Forelimb muscle (tissue), 1 donor: ENCODE data around the gene RSPH1. TPM values are rescaled to one million over a fixed set of nuclear protein-coding genes. Genes with fewer than 3 reads are reported as not detected.

Experiments used
- DNase-seq: peaks from one replicate; pipeline ENCODE4 v3.0.0-alpha.2; 2013; ENCODE audit warnings: low read depth
- polyA plus RNA-seq: library from polyadenylated mRNA; unstranded; fragments of 120-200 nt; gene quantifications from one replicate; pipeline ENCODE4 v1.2.1, GENCODE V29; 2013; ENCODE audit not compliant: insufficient read length

The RSPH1 gene
- 0.20 TPM for polyA plus RNA-seq

DNA sequence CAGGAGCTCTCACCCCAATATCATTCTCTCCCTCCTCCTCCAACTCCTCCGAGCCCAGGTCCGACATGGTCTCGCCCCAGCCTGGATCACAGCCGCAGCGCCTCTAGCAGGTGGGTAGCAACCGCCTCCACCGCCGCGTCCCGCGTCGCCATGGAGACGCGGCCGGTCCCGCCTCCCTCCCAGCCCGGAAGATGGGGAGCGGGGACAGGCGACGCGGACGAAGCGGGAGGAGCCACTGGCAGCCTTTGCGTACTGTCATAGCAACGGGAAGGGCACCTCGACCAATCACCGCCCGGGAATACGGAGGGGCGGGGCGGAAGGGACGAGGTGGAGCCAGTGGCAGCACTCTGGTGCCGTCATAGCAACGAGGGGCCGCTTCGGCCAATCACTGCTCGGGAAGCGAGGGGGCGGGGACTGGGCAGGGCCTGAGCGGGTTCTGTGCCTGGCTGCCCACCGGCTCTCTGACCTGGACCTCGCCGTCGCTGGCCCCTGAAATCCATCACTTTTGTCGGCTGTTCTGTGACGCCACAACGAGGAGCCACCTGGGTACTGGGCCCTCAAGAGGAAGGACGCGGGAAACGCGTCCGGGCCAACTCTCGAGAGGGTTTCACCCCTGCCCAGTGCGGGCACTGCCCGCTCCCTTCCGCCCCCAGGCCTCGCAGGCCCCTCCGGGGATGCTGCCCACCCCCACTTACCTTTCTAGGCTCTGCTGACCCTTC lies at the start of gene RSPH1:
RSPH1 (minus strand) TSS at position 105 of the 719 bp plus-strand sequence; CDS start at position 67, 38 bp downstream.
- peak; percentile 95 for DNase-seq

- DNase-seq, result no peak
Observed at GRCh38 chr21:42545745-42546144, 49.7 kb upstream of the RSPH1 start.

GRCh38 chr21:42545317-42545716 lies 49.3 kb upstream of the RSPH1 start:
- no peak for DNase-seq

- DNase-seq, result no peak
Observed at GRCh38 chr21:42544544-42544943, 48.5 kb upstream of the RSPH1 start.

DNA sequence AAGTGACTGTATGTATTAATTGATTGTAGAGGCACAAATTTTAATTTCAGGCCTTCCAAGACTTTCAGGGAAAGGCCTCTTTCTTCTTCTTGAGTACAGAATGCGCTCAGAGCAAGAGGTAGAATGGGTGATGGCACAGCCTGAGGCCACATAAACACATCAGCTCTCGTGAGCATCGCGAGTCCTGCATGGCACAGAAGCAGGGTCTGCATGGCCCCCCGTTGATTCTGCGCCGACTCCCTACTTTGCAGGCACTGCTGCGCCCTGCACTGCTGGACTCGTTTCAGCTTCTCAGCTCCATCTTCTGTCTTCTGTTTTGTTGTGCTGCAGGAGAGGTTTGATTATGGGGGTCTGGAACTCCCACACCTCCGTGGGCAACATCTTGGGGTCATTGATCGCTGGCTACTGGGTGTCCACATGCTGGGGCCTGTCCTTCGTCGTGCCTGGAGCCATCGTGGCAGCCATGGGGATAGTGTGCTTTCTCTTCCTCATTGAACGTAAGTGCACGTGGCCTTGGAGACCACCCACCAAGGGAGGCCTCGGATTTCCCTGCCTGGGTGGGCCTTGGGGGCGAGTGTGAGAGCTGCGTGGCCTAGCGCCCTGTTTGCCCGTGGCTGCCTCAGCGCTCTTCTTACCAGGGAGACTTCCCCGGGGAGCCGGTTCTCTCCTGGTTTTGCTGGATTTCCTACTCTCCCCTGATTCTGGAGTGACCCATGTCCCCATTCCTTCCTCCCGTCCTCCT lies 47.3 kb upstream of the RSPH1 start:
- no peak for DNase-seq

DNA sequence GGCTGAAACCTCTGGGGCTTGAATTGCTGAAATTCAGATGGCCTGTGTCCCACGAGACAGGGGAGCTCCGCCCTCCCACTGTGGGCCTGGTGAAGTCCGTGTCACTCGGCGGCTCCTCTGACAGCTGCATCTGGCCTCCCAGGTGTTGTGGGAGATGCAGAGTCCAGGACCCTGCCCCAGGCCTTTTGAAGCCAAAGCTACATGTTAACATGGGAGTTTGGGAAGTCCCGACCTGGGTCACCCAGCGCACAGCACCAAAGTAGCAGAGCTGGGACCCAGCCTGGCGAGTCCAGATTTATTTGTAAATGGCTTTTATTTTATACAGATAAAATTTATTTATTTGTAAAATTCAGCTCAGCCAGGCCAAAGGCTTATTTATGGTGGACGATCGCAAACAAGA lies 46.6 kb upstream of the RSPH1 start:
- no peak for DNase-seq

- DNase-seq, result no peak
Observed at GRCh38 chr21:42542196-42542595, 46.2 kb upstream of the RSPH1 start.

- DNase-seq, result no peak
Observed at GRCh38 chr21:42541618-42542017, 45.6 kb upstream of the RSPH1 start.

GRCh38 chr21:42541174-42541573 lies 45.1 kb upstream of the RSPH1 start:
- no peak for DNase-seq

DNA sequence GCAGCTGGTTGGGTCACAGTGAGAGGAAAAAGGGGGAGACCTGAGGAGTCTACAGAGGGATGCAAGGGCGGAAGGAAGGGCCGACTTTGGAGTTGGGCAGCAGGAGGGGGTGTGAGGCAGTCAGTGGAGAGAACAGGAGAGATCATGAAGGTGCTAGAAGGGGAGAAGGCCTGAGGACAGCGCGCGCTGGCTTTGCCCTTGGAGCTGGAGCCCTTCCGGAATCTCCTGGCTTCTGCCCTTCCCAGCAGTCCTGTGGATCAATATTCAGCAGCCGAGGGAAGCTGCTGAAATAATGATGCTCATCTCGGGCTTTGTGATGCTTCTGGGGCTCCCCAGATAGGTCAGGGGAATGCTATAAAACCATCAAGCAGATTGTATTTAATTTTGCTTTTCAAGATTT lies 44.4 kb upstream of the RSPH1 start:
- DNase-seq, result no peak

DNA sequence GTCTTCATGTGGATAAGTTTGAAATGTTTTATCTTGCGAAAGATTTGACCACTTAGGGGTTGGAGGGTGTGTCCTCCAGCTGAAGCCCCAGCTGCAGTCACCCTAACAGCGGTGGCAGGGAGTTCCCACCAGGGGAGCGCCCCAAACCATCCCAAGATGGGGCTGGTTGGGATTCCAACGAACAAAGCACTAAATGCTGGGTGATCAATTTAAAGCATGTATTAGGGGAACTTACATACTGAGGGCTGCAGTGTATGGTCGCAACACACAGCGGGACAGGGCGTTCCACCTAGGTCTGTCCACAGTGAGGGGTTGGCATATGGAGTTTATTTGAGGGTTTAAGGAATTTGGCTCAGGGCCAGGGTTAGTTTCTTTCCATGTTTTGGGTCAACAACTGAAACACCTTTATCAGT lies 43.9 kb upstream of the RSPH1 start:
- DNase-seq, result no peak

- no peak for DNase-seq
Observed at GRCh38 chr21:42539342-42539741, 43.3 kb upstream of the RSPH1 start.

DNA sequence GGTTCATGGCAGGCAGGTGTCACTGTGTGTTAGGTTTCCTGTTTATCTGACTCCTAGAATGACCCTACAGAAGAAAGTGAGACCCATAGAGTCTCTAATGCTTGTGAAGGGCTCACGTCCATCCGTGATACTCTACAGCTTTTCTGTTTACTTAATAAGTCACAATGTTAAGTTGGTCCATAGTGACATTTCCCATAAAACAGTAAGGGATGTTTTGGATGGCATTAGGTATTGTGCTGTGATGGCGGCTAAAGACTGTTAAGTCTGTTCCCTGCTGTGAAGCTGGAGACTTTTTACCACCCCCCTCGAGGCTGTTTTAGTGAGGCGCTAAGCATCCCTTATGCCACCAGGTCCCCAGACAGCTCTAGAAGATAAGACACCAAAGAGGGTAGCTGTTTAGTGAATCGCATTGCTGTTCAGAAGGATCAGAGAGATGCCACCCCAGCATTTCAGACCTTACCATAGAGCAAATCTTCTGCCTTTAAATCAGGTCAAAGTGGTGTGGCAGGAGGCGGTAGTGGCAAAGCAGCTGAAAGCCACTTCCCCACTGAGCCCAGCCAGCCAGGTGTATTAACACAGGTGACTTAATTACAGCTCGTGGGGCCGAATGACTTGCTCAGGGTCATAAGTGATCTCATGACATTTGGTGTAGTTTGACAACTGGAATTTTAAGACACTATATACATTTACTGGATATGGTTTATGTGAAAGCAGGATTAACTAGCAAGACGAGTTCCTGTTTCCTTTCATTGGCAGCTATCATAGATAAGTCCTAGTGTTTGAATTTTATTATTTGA lies 42.7 kb upstream of the RSPH1 start:
- DNase-seq, result no peak

DNA sequence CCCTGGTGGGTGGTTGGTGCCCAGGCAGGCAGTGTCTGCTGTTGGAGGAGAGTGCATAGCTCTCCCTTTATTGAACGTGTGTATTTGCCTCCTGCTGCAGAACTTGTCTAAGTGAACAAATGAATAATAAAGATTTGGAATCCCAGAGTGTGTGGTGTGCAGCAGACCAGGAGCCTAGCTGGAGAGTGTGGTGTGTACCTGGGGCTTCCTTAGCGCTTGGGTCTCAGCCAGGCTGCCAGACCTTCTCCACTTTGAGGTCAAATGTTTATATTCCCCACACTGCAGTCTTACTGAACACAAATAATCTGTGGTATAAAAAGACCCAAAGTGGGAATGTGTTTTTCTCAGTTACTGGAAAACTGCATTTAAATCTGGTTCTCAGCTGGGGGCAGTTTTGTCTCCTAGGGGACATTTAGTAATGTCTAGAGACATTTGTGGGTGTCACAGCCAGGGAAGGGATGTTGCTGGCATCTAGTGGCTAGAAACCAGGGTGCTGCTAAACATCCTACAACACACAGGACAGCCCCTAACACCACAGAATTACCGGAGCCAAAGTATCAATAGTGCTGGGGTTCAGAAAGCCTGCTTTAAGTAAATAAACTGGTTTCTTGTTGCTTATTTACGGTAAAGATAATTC lies 41.2 kb upstream of the RSPH1 start:
- DNase-seq, result no peak

DNA sequence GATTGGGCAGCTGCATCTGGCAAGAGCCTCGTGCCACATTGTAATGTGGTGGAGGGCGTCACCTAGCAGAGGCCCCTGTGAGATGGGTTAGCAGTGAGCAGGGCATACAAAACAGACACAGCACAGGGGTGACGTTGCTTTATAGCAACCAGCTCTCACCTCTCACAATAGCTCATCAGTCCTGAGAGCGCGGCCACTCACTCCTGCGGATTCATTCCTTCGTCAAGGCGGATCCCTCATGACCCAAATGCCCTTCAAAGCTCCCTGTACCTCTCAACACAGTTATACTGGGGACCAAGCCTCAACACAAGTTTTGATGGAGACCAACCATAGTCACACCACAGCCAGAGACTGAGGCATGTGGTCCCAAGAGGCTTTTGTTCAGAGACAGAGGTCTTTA lies 40.6 kb upstream of the RSPH1 start:
- no peak for DNase-seq

GRCh38 chr21:42535602-42536171 lies 39.7 kb upstream of the RSPH1 start:
- DNase-seq, result no peak

DNA sequence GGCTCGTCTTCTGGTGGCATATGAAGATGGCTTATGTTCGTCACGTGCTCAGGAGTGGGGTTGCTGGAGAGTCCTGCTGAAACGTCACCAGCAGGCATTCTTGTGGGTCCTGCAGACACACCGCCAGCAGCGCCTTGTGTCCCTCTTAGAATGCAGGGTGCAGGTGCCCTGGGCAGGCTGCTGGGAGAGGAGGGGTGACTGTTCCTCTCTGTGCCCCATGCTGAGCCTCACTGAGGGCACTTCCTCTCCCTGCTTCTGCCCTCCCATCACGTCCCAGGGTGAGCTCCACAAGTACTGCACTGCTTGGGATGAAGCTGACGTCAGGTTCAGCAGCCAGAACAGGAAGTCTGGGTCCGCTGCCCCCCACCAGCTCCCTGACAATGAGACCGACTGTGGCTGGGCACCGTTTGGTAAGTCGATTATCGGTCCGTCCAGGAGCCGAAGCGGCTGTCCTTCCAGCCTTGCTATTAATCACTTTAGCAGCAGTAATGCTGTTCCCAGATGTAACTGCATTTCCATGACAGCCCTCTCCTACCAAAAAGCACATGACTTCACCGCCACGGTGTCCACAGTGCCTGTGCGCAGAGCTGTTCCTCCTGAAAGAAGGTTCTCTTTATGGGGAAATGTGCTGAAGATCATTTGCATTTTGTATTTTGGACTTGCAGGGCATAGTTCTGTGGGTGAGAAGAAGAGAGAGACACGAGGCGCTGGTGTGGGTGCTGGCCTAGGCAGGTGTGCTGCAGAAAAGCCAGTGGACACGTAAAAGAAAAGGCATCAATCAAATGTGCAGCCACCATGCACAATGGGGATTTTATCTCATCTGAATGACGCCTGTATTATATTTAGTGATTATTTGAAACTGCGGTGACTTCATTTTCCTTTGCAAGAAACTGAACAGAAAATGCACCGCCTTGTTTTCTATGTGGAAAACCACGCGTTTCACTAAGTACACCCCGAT lies 38.7 kb upstream of the RSPH1 start:
- DNase-seq, result peak; percentile 19

GRCh38 chr21:42533963-42534355 lies 37.9 kb upstream of the RSPH1 start:
- DNase-seq, result no peak

GRCh38 chr21:42533306-42533962 lies 37.4 kb upstream of the RSPH1 start:
- no peak for DNase-seq
